Right cardiac atrium (tissue), 5 donors: ENCODE measurements around the gene SMAD7. TPM values are rescaled to one million over a fixed set of nuclear protein-coding genes. Genes with fewer than 3 reads are reported as not detected.

Experiments used
- ATAC-seq, 2 donors: fragments of 200-7000 bp; cut with Tn5 transposase; one replicate each; pipeline versions ENCODE4 v1.8.0 to v1.9.1; 2020; ENCODE audit warnings: moderate library complexity in 2 of 2, mild to moderate bottlenecking in 1 of 2
- DNase-seq, 3 donors: peaks; one replicate each; pipeline ENCODE4 v3.0.0-alpha.2; 2020
- H3K27ac ChIP-seq: one replicate; pipeline ENCODE4 v1.5.1; 2013; ENCODE audit warnings: mild to moderate bottlenecking, low read length, control low read depth, moderate library complexity
- H3K27me3 ChIP-seq: one replicate; pipeline ENCODE4 v1.6.1; 2013; ENCODE audit not compliant: control insufficient read depth, insufficient read depth
- H3K4me1 ChIP-seq: one replicate; pipeline ENCODE4 v1.6.1; 2013; ENCODE audit warnings: low read length; ENCODE audit not compliant: control insufficient read depth, insufficient read depth
- H3K4me3 ChIP-seq: one replicate; pipeline ENCODE4 v1.5.1; 2013; ENCODE audit warnings: low read length, control low read depth
- H3K9me3 ChIP-seq: one replicate; pipeline ENCODE4 v1.6.1; 2013; ENCODE audit warnings: low read length; ENCODE audit not compliant: control insufficient read depth
- WGBS: extraction: QIAGEN DNeasy Blood & Tissue Kit; methylation state at CpG from one replicate; pipeline ENCODE4 v1.1.7; 2013; 5-methylcytosine and 5-hydroxymethylcytosine counted together
- intact Hi-C, 4 donors: fragments of 100-400 bp; cut with DNase I; formaldehyde crosslinking; loops; one replicate each; pipeline versions ENCODE4 v1.11.0 to v1.14.0; 2022 to 2023
- polyA plus RNA-seq: library from polyadenylated mRNA; stranded (reverse); fragments of 200-250 nt; gene quantifications from one replicate; pipeline ENCODE4 v1.2.3, GENCODE V29; 2013
- total RNA-seq, 4 donors: library from RNA; stranded (reverse); fragmentation: NEBNext Ultra II Directional; extraction: Animal tissue kit (Norgen Biotek cat#: 25700); gene quantifications; one replicate each; pipeline ENCODE4 v1.2.1, GENCODE V29; 2021
- donor health status: healthy with polysubstance abuse.
- donor health status: DM: no; HTN: yes; CAD: no.
- donor health status: DM: no; HTN: no; CAD: no.
- donor health status: DM: no; HTN: yes; CAD: no; lungs with severe emphysema.
- donor health status: DM: yes; HTN: yes; CAD: no.

SMAD7 gene
- total and polyA plus RNA-seq, 5 donors: 34.8 to 97.6 (median 92.1) TPM

DNA sequence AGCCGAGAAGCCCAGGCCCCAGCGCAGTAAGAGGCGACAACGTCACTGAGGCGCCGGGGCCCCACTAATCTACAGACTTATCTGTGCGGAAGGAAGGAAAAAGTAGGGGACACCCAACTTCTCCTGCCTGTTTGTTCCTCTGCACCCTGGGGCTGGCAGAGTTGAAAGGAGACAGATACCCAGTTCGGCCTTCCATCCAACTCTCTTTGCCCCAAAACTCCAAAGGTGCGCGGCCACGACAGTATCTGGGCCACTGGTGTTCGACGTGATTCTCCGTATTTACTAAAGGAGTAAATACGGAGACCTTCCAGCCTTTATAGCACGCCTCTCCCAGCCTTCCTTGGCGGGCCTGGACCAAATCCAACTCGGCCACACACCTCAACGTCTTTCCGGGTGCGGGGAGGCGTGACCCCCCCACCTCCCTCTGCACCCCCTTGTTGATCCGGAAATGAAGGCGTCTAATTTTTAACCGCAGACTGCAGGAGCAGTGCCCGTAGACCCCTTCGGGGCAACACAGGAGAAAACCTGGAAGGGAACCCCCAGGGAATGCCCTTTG, 1.6 kb downstream of the SMAD7 start:
- under 1% methylated on average over 27 of the region's 27 CpGs for WGBS
- peak overlapping the region; percentile 95 for H3K27ac ChIP-seq
- H3K9me3 ChIP-seq: no peaks in the 10 kb centered on the region
- DNase-seq: peak; percentile 59 to 87 (median 85)
- ATAC-seq: no peak
- intact Hi-C loops: loop anchor here (2.0 to 10.0 kb wide), 9 partner anchors 114 to 267 kb away; no protein-coding TSS in a partner anchor
- H3K4me1 ChIP-seq: peaks cover 10% of the 10 kb centered on the region
- H3K4me3 ChIP-seq: peak overlapping the region; percentile 63
- no peaks in the 10 kb centered on the region for H3K27me3 ChIP-seq

DNA sequence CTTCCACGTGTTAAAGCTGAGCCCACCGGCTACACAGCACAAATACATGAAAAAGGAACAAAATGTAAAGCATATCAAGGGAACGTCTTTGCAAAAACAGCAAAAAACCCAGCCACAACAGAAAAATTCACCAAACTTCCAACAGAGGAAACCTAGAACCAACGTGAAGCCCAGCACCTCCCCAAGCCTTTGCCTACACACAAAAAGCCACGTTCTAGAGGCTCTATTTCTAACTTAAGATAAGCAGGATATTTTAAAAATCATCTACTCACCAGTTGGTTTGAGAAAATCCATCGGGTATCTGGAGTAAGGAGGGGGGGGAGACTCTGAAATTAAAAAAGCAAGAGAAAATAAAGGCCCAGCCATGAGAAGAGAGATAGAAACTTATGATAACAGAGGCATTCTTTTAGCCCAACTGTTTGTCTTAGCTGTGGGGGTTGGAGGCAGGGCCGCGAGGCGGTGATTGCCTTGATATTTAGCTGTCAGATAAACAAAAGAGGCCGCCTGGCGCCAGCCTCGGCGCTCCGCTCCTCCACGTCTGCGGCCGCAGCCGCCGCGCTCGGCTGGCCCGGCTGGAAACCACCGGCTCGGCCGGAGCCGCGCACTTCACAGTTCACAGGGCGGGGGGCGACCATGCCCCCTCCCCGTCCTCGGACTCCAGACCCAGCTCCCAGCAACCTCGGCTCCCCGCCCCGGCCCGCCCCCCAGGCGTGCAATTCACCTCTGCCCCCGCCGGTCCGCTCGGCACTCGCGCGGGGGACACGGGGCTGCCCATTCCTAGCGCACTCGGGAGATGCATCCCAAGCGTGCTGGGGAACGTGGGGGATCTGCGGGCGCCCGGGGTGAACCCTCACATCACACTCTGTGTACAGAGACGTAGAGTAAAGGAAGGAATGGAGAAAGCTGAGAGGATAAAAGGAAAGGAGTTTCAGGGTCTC, 2.4 kb downstream of the SMAD7 start:
- ATAC-seq (peak in 1 of 2 donors; percentile 6), DNase-seq (peak; percentile 62 to 87 (median 84))
- Histone ChIP-seq H3K27me3 (no peaks in the 10 kb centered on the region), H3K9me3 (no peaks in the 10 kb centered on the region), H3K4me3 (peak overlapping the region; percentile 63), H3K4me1 (peaks cover 14% of the 10 kb centered on the region), H3K27ac (peak overlapping the region; percentile 95)
- intact Hi-C loops: loop anchor here (2.0 to 10.0 kb wide), 9 partner anchors 114 to 266 kb away; no protein-coding TSS in a partner anchor
- under 1% methylated on average over 52 of the region's 52 CpGs for WGBS

DNA sequence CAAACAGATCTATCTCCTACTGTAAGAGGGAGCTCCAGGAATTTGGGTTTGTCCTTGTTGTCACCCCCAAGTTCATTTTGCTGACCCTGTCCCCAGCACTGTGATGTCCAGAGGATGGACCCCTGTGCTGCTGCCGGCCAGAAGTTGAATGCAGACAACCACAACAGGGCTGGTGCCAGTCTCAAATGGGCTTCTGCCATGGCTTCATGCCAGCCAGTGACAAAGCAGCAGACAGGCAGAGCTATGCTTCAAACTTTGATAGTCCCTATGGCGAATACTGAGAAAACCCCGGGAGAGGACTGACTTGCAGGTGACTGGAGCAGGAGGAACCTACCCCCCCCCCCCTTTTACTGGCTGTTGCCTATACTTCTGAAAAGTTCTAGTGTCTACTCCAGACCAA, 3.2 kb downstream of the SMAD7 start:
- WGBS: 6% methylated on average over 3 of the region's 3 CpGs
- intact Hi-C loops: loop anchor here (5.0 to 10.0 kb wide), 8 partner anchors 113 to 265 kb away; no protein-coding TSS in a partner anchor
- H3K27me3 ChIP-seq: no peaks in the 10 kb centered on the region
- H3K27ac ChIP-seq: peak overlapping the region; percentile 92
- H3K4me3 ChIP-seq: peak overlapping the region; percentile 63
- DNase-seq: peak; percentile 77 to 85 (median 82)
- peaks cover 20% of the 10 kb centered on the region for H3K4me1 ChIP-seq
- no peaks in the 10 kb centered on the region for H3K9me3 ChIP-seq
- ATAC-seq: no peak

DNA sequence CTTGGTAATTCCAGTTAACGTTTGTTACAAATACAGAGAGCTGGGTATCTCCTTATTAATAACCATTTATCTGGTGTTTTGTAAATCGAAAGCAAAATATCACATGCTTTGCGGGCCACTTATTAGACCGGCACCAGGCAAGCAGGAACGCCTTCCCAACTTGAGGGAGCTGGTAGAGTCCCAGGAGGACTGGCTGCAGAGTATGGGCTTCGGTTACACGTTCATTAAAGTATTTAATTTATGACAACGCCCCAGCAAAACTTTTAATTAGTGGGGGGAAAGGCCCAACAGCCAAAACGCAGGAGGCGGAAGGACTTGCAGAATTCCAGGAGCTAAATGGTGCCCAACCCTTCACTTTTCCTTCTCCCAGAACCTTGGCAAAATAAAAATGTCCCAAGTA, 3.7 kb downstream of the SMAD7 start:
- Histone ChIP-seq H3K27ac (peak overlapping the region; percentile 68), H3K4me3 (peak overlapping the region; percentile 63), H3K4me1 (peaks cover 21% of the 10 kb centered on the region), H3K27me3 (no peaks in the 10 kb centered on the region), H3K9me3 (no peaks in the 10 kb centered on the region)
- no peak for ATAC-seq
- no peak for DNase-seq
- 10% methylated on average over 10 of the region's 10 CpGs for WGBS
- intact Hi-C loops: loop anchor here (5.0 to 10.0 kb wide), 8 partner anchors 112 to 265 kb away; no protein-coding TSS in a partner anchor

DNA sequence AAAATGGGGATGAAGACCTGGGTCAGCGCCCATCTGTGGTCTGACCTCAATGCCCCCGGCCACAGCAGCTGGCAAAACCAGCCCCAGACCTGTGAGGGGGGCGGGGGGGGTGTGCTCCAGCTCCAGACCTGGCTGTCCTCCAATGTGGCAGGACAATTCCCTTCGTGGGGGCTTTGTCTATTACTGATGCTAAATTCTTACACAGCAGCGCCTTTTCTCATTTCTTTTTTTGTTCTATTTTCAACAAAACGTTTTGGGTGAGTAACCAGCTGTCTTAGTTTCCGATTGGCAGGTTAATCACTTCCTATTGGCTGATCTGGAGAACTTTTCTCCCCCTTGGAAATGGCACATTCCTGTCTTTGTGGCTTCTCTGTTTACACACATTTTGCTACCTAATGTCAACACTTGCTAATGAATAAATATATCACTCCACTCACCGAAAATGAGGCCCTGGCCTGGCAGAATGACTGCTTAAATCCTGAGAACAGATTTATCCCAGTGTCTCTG, 4.4 kb downstream of the SMAD7 start:
- H3K27me3 ChIP-seq: no peaks in the 10 kb centered on the region
- peak overlapping the region; percentile 76 for H3K27ac ChIP-seq
- peaks cover 26% of the 10 kb centered on the region for H3K4me1 ChIP-seq
- peak overlapping the region; percentile 63 for H3K4me3 ChIP-seq
- ATAC-seq (no peak), DNase-seq (peak in 1 of 3 donors; percentile 68)
- no peaks in the 10 kb centered on the region for H3K9me3 ChIP-seq
- 16% methylated on average over 8 of the region's 8 CpGs for WGBS
- intact Hi-C loops: loop anchor here (5.0 to 10.0 kb wide), 8 partner anchors 112 to 264 kb away; no protein-coding TSS in a partner anchor

DNA sequence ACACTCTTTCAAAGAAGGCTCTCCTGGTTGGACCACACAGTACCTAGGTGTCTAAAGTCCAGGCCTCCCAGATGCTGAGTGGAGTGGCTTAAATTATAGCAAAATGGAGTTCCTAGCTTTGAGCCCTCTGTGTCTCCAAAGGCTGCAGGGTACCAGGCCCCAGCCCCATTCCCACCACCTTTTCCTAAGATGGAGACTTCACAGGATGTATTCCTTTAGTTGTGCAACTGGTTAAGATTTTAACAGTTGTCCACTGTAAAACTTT, 4.9 kb downstream of the SMAD7 start:
- intact Hi-C loops: loop anchor here (5.0 to 10.0 kb wide), 8 partner anchors 111 to 264 kb away; no protein-coding TSS in a partner anchor
- H3K4me1 ChIP-seq: peaks cover 26% of the 10 kb centered on the region
- no peak for DNase-seq

DNA sequence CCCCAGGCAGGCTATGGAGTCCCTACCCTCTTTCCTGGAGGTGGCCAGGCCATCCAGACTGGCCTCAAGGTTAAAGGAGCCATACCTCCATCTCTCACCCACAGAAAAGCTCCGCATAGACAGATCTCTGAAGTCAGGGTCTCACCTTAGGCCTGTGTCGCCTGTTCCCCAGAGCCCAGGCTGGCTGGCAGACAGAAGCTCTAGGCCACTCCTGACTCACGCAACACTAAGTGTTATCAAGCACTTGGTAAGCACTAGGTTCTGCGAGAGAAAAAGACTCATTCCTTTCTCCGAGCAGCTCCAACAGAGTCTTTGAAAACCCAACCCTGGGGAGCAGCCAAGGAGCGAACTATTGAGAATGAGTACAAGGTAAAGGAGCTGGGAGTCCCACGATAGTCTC, 6.1 kb downstream of the SMAD7 start:
- Histone ChIP-seq H3K4me1 (peaks cover 27% of the 10 kb centered on the region), H3K4me3 (peak overlapping the region; percentile 63), H3K27ac (peak overlapping the region; percentile 78), H3K27me3 (no peaks in the 10 kb centered on the region), H3K9me3 (no peaks in the 10 kb centered on the region)
- intact Hi-C loops: loop anchor here (5.0 to 10.0 kb wide), 9 partner anchors 110 to 262 kb away; no protein-coding TSS in a partner anchor
- whole genome bisulfite sequencing: 27% methylated on average over 7 of the region's 7 CpGs
- ATAC-seq (peak; percentile 19 to 28), DNase-seq (peak; percentile 38 to 64 (median 43))

More for the DNA sequence above, 4.9 kb downstream of the SMAD7 start:
- Histone ChIP-seq H3K9me3 (no peaks in the 10 kb centered on the region), H3K4me3 (peak overlapping the region; percentile 63), H3K27me3 (no peaks in the 10 kb centered on the region), H3K27ac (peak overlapping the region; percentile 13)
- ATAC-seq: no peak

DNA sequence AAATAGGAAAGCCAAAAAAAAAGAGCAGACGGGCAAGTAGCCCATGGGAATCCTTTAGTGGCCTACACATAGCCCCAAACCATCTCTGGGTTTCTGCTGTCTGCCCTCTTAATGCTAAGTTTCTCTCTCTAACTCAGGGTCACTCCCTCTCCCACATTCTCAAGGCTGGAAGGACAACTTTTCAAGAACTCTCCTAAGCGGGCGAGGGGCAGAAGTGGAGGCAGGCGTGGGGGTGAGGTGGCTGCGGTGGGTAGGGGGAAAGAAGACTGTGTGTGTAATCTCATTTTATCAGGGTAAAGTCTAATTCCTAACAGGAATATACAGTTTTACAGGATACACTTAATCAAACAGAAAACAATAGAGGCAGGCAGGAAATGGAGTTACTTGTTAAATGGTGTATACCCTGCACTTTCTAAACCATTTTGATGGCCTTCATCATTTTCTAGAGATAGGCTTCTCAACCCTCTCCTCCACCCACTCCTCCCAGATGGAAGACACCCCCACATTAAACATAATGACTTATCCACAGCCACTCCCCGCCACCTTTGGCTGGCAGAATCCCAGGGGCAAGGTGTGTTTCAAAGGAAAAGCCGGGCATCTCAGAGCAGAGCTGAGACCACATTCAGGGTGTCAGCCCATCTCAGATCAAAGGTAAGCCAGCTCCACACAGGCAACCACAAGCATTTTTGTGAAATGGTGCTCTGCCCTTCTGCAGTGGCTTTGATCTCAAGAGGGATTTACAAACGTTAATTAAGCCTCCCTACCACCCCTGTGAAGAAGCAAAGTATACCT, 6.8 kb downstream of the SMAD7 start:
- DNase-seq (peak in 2 of 3 donors; percentile 43 to 61), ATAC-seq (no peak)
- Histone ChIP-seq H3K4me3 (peak overlapping the region; percentile 63), H3K9me3 (no peaks in the 10 kb centered on the region), H3K27me3 (no peaks in the 10 kb centered on the region), H3K4me1 (peaks cover 29% of the 10 kb centered on the region), H3K27ac (peak overlapping the region; percentile 78)
- WGBS: 31% methylated on average over 8 of the region's 8 CpGs
- intact Hi-C loops: loop anchor here in 3 of 4 donors (5.0 to 10.0 kb wide), 6 partner anchors 109 to 239 kb away; no protein-coding TSS in a partner anchor

DNA sequence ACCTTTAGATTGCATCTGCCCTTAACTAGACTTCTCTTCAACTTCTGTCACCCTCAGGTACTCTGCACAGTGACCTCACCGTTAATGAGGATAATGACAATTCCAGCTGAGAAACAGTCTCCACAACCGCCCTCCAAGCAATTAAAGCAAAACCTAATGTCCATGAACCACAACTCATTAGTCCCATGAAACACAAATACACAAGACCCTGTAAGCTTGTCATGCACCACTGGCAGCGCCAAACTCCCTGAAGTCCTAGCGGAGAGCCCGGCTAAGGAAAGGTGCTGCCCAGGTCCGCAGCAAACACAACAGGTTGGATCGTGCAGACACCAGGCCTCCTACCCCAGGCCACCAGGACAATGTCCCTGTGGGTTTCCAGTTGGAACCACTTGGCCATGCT, 7.4 kb downstream of the SMAD7 start:
- ATAC-seq (no peak), DNase-seq (peak in 1 of 3 donors; percentile 34)
- 24% methylated on average over 7 of the region's 7 CpGs for WGBS
- Histone ChIP-seq H3K4me3 (peak overlapping the region; percentile 63), H3K27me3 (no peaks in the 10 kb centered on the region), H3K27ac (peak overlapping the region; percentile 78), H3K4me1 (peaks cover 35% of the 10 kb centered on the region), H3K9me3 (no peaks in the 10 kb centered on the region)
- intact Hi-C loops: loop anchor here in 3 of 4 donors (5.0 to 10.0 kb wide), 6 partner anchors 109 to 239 kb away; no protein-coding TSS in a partner anchor
